Measurements from ENCODE around the gene AUNIP.

Gene AUNIP

GRCh38 chr1:25808481-25809244, 50.6 kb downstream of the AUNIP start:
- H3K4me3 ChIP-seq (IDR thresholded peaks at IDR 0.05; ENCODE audit: insufficient read depth, low read depth, low read length) = no peak overlapping the region
- H3K36me3 ChIP-seq (ENCODE audit: insufficient read depth) = no peaks in the 10 kb centered on the region
- no peaks in the 10 kb centered on the region for H3K79me2 ChIP-seq (ENCODE audit: insufficient read depth, low read depth)
- no peak overlapping the region for H2AFZ ChIP-seq (ENCODE audit: low read depth)
- no peaks in the 10 kb centered on the region for H3K27me3 ChIP-seq (ENCODE audit: insufficient read depth, low read depth)
- no peaks in the 10 kb centered on the region for H4K20me1 ChIP-seq (ENCODE audit: insufficient read depth)
- peaks cover 23% of the 10 kb centered on the region for H3K4me1 ChIP-seq (ENCODE audit: low read depth, poor library complexity, severe bottlenecking)
- no peak overlapping the region for H3K9ac ChIP-seq
- H3K4me2 ChIP-seq = no peak overlapping the region
- no peak overlapping the region for H3K27ac ChIP-seq
- TF ChIP-seq, protein P1, sequence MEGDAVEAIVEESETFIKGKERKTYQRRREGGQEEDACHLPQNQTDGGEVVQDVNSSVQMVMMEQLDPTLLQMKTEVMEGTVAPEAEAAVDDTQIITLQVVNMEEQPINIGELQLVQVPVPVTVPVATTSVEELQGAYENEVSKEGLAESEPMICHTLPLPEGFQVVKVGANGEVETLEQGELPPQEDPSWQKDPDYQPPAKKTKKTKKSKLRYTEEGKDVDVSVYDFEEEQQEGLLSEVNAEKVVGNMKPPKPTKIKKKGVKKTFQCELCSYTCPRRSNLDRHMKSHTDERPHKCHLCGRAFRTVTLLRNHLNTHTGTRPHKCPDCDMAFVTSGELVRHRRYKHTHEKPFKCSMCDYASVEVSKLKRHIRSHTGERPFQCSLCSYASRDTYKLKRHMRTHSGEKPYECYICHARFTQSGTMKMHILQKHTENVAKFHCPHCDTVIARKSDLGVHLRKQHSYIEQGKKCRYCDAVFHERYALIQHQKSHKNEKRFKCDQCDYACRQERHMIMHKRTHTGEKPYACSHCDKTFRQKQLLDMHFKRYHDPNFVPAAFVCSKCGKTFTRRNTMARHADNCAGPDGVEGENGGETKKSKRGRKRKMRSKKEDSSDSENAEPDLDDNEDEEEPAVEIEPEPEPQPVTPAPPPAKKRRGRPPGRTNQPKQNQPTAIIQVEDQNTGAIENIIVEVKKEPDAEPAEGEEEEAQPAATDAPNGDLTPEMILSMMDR (conservative IDR thresholded peaks at IDR 0.05; ENCODE audit: low read depth, low read length) = no peak

DNA sequence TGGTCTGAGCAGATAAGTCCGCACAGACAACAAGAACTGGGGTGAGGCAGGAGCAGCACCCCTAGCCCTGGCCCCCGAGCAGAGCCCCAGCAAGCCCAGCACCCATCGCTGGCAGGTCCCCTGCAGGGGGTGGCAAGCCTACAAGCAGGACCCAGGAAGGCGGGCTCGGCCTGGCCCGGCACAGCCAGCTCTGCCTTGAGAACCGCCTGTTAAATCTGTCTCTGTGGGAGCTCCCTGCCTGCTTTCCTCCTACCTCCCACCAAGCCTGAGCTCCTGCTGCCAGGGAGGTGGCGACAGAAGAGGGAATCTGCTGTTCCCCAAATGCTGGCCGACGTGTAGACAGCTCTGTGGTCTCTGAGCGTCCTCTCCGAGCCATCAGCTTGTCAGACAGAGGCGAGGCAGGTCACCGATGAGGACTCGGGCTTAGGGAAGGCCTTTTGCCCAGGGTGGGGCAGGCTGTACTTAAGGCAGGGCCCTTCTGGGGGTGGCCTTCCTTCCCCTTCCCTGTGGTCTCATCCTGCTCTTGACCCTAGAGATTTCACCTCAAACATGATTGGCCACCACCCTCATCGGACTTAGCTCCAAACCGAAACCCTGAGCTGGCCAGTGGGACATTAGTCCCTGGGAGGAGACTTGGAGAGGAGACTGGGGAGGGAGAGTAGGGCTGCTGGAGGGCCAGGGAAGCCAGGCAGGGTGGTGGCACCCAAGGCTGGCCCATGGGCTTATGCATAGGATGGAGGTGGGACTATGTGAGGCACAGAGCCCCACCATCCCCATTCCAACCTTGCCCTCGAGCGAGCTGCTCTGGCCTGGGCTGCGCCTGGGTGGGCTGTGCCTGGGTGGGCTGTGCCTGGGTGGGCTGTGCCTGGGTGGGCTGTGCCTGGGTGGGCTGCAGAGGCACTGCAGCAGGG, 51.5 kb downstream of the AUNIP start:
- Histone ChIP-seq H3K27me3 (ENCODE audit: insufficient read depth, low read depth) (no peaks in the 10 kb centered on the region), H3K79me2 (ENCODE audit: insufficient read depth, low read depth) (no peaks in the 10 kb centered on the region), H3K4me2 (no peak overlapping the region), H2AFZ (ENCODE audit: low read depth) (no peak overlapping the region), H3K36me3 (ENCODE audit: insufficient read depth) (no peaks in the 10 kb centered on the region), H4K20me1 (ENCODE audit: insufficient read depth) (no peaks in the 10 kb centered on the region), H3K4me1 (ENCODE audit: low read depth, poor library complexity, severe bottlenecking) (peaks cover 32% of the 10 kb centered on the region), H3K27ac (no peak overlapping the region), H3K9ac (no peak overlapping the region), H3K4me3 (IDR thresholded peaks at IDR 0.05; ENCODE audit: insufficient read depth, low read depth, low read length) (no peak overlapping the region)
- TF ChIP-seq, protein P1 (conservative IDR thresholded peaks at IDR 0.05; ENCODE audit: low read depth, low read length) = no peak

- no peak overlapping the region for H2AFZ ChIP-seq (ENCODE audit: low read depth)
Observed at GRCh38 chr1:25806418-25806817, 52.8 kb downstream of the AUNIP start.

GRCh38 chr1:25805863-25806225, 53.4 kb downstream of the AUNIP start:
- H2AFZ ChIP-seq (ENCODE audit: low read depth) = no peak overlapping the region
- H3K4me2 ChIP-seq = no peak overlapping the region
- no peak overlapping the region for H3K27ac ChIP-seq
- H3K36me3 ChIP-seq (ENCODE audit: insufficient read depth) = no peaks in the 10 kb centered on the region
- H3K27me3 ChIP-seq (ENCODE audit: insufficient read depth, low read depth) = no peaks in the 10 kb centered on the region
- H3K79me2 ChIP-seq (ENCODE audit: insufficient read depth, low read depth) = no peaks in the 10 kb centered on the region
- TF ChIP-seq, protein P1 (conservative IDR thresholded peaks at IDR 0.05; ENCODE audit: low read depth, low read length) = no peak
- H3K4me1 ChIP-seq (ENCODE audit: low read depth, poor library complexity, severe bottlenecking) = peaks cover 46% of the 10 kb centered on the region
- H3K9ac ChIP-seq = no peak overlapping the region
- H3K4me3 ChIP-seq (IDR thresholded peaks at IDR 0.05; ENCODE audit: insufficient read depth, low read depth, low read length) = no peak overlapping the region
- H4K20me1 ChIP-seq (ENCODE audit: insufficient read depth) = no peaks in the 10 kb centered on the region

More at GRCh38 chr1:25806418-25806817, 52.8 kb downstream of the AUNIP start:
- Histone ChIP-seq H3K27me3 (ENCODE audit: insufficient read depth, low read depth) (no peaks in the 10 kb centered on the region), H4K20me1 (ENCODE audit: insufficient read depth) (no peaks in the 10 kb centered on the region), H3K36me3 (ENCODE audit: insufficient read depth) (no peaks in the 10 kb centered on the region), H3K27ac (no peak overlapping the region), H3K4me1 (ENCODE audit: low read depth, poor library complexity, severe bottlenecking) (peaks cover 45% of the 10 kb centered on the region), H3K4me2 (no peak overlapping the region), H3K9ac (no peak overlapping the region), H3K79me2 (ENCODE audit: insufficient read depth, low read depth) (no peaks in the 10 kb centered on the region), H3K4me3 (IDR thresholded peaks at IDR 0.05; ENCODE audit: insufficient read depth, low read depth, low read length) (no peak overlapping the region)
- TF ChIP-seq, protein P1 (conservative IDR thresholded peaks at IDR 0.05; ENCODE audit: low read depth, low read length) = no peak
